GM19397 (cell line): ENCODE measurements around the gene SPRR2G.
"Not testable (repeated sequence)": the region's sequence is repeated elsewhere in the genome, so short reads cannot be mapped to it uniquely, and the experiment has no call there.

Source experiments
- ATAC-seq: cut with Tn5 transposase; IDR thresholded peaks from one replicate; pipeline ENCODE4 v1.9.1; 2021; ENCODE audit warnings: mild to moderate bottlenecking, moderate library complexity; ENCODE audit not compliant: unreplicated experiment

The SPRR2G gene

GRCh38 chr1:153119491-153119971 is 31.2 kb downstream of the SPRR2G start:
- no peak for ATAC-seq

DNA sequence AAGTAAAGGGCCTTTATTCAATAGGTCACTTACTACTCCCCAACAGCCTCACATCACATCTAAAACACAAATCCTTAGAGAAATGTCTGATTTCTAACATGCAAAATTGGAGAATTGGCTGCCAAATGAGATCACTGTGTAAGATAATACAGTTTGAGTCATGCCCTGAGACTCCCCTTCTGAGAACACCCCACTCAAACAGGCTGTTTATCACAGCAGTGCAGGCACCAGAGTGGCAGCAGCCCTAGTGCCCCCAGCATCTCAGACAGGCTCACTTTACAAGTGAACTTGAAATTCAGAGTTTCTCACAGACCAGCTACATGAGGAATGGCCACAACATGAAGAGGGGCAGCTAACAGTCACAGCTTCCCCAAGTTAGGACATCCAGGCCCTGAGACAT is 35.4 kb downstream of the SPRR2G start:
- not testable (repeated sequence) for ATAC-seq

DNA sequence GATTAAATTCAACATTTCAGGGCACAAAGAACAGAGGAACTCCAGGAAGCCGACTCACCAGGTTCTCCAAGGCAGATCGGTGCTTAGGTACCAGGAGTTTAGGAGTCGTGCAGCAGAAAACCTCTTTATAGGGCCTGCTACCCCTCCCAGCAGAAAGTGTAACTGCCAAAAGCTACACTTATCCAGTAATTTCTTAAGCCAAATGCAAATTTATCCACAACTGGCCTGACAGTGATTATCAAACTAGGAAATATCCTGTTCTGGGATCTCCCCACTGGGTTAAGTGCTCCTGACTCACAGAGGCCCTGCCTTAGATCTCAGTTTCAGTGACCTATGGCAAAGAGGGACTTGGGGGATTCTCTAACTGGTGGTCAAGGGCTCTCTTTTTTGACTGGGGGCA is 37.3 kb downstream of the SPRR2G start, which contains the start of gene SPRR2F:
TSS of gene SPRR2F (minus strand) at position 101 of the 400 bp plus-strand sequence. CDS start 783 bp downstream, outside the sequence.
- ATAC-seq: no peak

- not testable (repeated sequence) for ATAC-seq
Measured at GRCh38 chr1:153112454-153112853, 38.2 kb downstream of the SPRR2G start.

GRCh38 chr1:153100245-153100644 is 50.4 kb downstream of the SPRR2G start:
- no peak for ATAC-seq
